ENCODE results near the gene SEC23B. TPM values are rescaled to one million over a fixed set of nuclear protein-coding genes. Genes with fewer than 3 reads are reported as not detected.

The SEC23B gene
- total and polyA plus RNA-seq, 2 of the 13 experiments (the other 11 are each of a cell fraction or from before 2014, with no cell fraction given) = 114 to 120 TPM

DNA sequence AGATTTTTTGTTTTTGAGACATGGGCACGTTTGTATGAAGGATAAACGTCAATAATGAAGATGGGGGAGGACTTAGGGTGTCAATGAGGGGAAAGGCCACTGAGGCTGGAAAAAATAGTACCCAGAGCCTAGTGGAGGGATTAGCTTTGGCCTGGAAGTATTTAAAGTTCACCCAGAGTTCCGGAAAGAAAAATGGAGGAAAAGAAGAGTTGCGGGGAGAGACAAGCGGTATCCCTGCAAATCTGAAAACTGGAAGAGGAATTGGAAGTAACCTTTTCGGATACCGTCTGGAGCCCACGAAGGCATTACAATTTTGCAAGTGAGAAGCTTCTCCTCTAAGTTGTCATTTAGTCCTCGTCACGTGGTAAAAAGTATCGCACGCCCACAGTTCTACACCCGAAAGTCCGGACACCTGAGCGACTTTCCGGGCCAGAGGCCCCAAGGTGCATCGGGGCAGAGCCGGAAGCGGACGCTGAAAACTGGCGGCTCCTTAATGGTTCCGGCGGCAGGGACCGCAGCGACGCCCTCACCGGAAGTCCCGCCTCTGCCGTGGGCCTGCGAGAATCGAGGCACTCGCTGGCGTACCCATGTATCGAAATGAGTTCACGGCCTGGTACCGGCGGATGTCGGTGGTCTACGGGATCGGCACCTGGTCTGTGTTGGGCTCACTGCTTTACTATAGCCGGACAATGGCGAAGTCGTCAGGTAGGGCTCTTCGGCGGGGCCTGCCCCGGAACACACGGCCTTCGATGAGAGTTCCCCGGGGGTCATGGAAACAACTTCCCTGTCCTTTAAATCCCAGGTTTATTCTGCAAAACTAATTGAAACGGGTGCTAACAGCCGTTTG, 59.4 kb downstream of the SEC23B start, which contains the start of gene SMIM26 (continued):
- TF ChIP-seq, protein P1, sequence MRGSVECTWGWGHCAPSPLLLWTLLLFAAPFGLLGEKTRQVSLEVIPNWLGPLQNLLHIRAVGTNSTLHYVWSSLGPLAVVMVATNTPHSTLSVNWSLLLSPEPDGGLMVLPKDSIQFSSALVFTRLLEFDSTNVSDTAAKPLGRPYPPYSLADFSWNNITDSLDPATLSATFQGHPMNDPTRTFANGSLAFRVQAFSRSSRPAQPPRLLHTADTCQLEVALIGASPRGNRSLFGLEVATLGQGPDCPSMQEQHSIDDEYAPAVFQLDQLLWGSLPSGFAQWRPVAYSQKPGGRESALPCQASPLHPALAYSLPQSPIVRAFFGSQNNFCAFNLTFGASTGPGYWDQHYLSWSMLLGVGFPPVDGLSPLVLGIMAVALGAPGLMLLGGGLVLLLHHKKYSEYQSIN (CRISPR knock-in tag; IDR thresholded peaks at IDR 0.05; ENCODE audit: borderline replicate concordance) = 0 out of 2 replicates have a peak, but pooled peaks have one; percentile 71
- TF ChIP-seq ZNF616 (CRISPR knock-in tag; IDR thresholded peaks at IDR 0.05; ENCODE audit: low read depth) (peak; percentile 72; the same call in 1 of the 2 replicates), ETV6 (CRISPR knock-in tag; conservative IDR thresholded peaks at IDR 0.05) (peak; percentile 88), ZNF331 (CRISPR knock-in tag; IDR thresholded peaks at IDR 0.05) (peak; percentile 93), PCBP1 (IDR thresholded peaks at IDR 0.05; ENCODE audit: borderline replicate concordance, low read depth, low read length) (no peak), ZSCAN12 (CRISPR knock-in tag; IDR thresholded peaks at IDR 0.05) (peak; percentile 75), ZNF674 (CRISPR knock-in tag; IDR thresholded peaks at IDR 0.05; ENCODE audit: low read depth) (no peak; the same call in 1 of the 2 replicates), ZSCAN22 (CRISPR knock-in tag; IDR thresholded peaks at IDR 0.05) (no peak), ZFY (CRISPR knock-in tag; IDR thresholded peaks at IDR 0.05) (peak; percentile 100), NCOA2 (CRISPR knock-in tag; IDR thresholded peaks at IDR 0.05) (peak; percentile 70; the same call in 1 of the 2 replicates), ZFP82 (CRISPR knock-in tag; IDR thresholded peaks at IDR 0.05; ENCODE audit: borderline replicate concordance) (no peak), ZNF564 (CRISPR knock-in tag; IDR thresholded peaks at IDR 0.05) (peak; percentile 42), SNRNP70 (IDR thresholded peaks at IDR 0.05; ENCODE audit: low read depth, low read length) (no peak), ZNF138 (CRISPR knock-in tag; IDR thresholded peaks at IDR 0.05; ENCODE audit: low read depth) (peak; percentile 77; the same call in 1 of the 2 replicates), CAMTA2 (CRISPR knock-in tag; IDR thresholded peaks at IDR 0.05; ENCODE audit: borderline replicate concordance) (peak; percentile 66)
- TF ChIP-seq, protein P2, sequence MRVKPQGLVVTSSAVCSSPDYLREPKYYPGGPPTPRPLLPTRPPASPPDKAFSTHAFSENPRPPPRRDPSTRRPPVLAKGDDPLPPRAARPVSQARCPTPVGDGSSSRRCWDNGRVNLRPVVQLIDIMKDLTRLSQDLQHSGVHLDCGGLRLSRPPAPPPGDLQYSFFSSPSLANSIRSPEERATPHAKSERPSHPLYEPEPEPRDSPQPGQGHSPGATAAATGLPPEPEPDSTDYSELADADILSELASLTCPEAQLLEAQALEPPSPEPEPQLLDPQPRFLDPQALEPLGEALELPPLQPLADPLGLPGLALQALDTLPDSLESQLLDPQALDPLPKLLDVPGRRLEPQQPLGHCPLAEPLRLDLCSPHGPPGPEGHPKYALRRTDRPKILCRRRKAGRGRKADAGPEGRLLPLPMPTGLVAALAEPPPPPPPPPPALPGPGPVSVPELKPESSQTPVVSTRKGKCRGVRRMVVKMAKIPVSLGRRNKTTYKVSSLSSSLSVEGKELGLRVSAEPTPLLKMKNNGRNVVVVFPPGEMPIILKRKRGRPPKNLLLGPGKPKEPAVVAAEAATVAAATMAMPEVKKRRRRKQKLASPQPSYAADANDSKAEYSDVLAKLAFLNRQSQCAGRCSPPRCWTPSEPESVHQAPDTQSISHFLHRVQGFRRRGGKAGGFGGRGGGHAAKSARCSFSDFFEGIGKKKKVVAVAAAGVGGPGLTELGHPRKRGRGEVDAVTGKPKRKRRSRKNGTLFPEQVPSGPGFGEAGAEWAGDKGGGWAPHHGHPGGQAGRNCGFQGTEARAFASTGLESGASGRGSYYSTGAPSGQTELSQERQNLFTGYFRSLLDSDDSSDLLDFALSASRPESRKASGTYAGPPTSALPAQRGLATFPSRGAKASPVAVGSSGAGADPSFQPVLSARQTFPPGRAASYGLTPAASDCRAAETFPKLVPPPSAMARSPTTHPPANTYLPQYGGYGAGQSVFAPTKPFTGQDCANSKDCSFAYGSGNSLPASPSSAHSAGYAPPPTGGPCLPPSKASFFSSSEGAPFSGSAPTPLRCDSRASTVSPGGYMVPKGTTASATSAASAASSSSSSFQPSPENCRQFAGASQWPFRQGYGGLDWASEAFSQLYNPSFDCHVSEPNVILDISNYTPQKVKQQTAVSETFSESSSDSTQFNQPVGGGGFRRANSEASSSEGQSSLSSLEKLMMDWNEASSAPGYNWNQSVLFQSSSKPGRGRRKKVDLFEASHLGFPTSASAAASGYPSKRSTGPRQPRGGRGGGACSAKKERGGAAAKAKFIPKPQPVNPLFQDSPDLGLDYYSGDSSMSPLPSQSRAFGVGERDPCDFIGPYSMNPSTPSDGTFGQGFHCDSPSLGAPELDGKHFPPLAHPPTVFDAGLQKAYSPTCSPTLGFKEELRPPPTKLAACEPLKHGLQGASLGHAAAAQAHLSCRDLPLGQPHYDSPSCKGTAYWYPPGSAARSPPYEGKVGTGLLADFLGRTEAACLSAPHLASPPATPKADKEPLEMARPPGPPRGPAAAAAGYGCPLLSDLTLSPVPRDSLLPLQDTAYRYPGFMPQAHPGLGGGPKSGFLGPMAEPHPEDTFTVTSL (CRISPR knock-in tag; IDR thresholded peaks at IDR 0.05; ENCODE audit: borderline replicate concordance) = no peak; the same call in 1 of the 2 replicates
- TF ChIP-seq, protein P3, sequence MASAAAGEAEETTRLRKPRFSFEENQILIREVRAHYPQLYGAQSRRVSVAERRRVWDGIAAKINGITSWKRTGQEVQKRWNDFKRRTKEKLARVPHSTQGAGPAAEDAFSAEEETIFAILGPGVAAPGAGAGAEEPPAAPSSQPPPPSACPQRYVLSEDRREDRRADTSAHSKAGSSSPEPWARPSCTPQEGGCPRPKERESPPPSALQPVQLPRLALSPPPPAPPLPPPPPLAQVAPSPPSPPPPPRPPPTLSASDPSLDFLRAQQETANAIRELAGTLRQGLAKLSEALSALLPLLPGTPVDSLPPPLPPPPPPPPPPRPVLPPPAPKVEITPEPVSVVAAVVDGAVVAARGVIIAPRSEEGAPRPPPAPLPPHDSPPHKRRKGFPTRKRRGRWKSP (CRISPR knock-in tag; IDR thresholded peaks at IDR 0.05) = peak; percentile 70
- TF ChIP-seq, protein P4, sequence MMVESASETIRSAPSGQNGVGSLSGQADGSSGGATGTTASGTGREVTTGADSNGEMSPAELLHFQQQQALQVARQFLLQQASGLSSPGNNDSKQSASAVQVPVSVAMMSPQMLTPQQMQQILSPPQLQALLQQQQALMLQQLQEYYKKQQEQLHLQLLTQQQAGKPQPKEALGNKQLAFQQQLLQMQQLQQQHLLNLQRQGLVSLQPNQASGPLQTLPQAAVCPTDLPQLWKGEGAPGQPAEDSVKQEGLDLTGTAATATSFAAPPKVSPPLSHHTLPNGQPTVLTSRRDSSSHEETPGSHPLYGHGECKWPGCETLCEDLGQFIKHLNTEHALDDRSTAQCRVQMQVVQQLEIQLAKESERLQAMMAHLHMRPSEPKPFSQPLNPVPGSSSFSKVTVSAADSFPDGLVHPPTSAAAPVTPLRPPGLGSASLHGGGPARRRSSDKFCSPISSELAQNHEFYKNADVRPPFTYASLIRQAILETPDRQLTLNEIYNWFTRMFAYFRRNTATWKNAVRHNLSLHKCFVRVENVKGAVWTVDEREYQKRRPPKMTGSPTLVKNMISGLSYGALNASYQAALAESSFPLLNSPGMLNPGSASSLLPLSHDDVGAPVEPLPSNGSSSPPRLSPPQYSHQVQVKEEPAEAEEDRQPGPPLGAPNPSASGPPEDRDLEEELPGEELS (CRISPR knock-in tag; IDR thresholded peaks at IDR 0.05) = peak; percentile 82
